GM12878 (cell line): ENCODE measurements around the gene CD200R1L. TPM values are rescaled to one million over a fixed set of nuclear protein-coding genes. Genes with fewer than 3 reads are reported as not detected.

Experiments
- ATAC-seq: fragments of 200-7000 bp; cut with Tn5 transposase; 3 replicates; pipeline ENCODE4 v1.9.1; 2020; ENCODE audit warnings: mild to moderate bottlenecking, moderate library complexity
- BruUV-seq: library from RNA; stranded (reverse); fragments of 400-500 nt; replicated peaks from 2 replicates; lab custom pipeline; 2021; lab: Mats Ljungman, UMichigan
- CTCF ChIA-PET: fragments of 300-600 bp; sonication (Branson Sonifier 250); formaldehyde crosslinking; extraction: SDS; loops from one replicate; lab custom pipeline; 2021; ENCODE audit warnings: inconsistent platforms; lab: Yijun Ruan, JAX
- POLR2A ChIA-PET: fragments of 350-600 bp; formaldehyde crosslinking; extraction: SDS; loops from one replicate; lab custom pipeline; 2021; ENCODE audit warnings: inconsistent platforms; lab: Charles Lee
- RAD21 ChIA-PET: fragments of 300-600 bp; sonication (Branson Sonifier 250); formaldehyde crosslinking; loops from one replicate; lab custom pipeline; 2023; ENCODE audit warnings: antibody characterized with exemption; ENCODE audit not compliant: unreplicated experiment; lab: Charles Lee
- SMC1A ChIA-PET: fragments of 300-600 bp; sonication (Branson Sonifier 250); formaldehyde crosslinking; loops from one replicate; lab custom pipeline; 2023; ENCODE audit not compliant: unreplicated experiment, uncharacterized antibody; lab: Charles Lee
- DNase-seq: peaks from one replicate; pipeline ENCODE4 v3.0.0-alpha.2; 2011; ENCODE audit warnings: low read depth, low spot score
- FAIRE-seq: peaks from 3 replicates; lab custom pipeline; 2011; peaks lifted over from hg19 to GRCh38; lab: Jason Lieb, UNC
- H2AFZ ChIP-seq: 2 replicates; pipeline ENCODE4 v1.6.0; 2011; ENCODE audit warnings: low read depth, low read length, control low read depth; ENCODE audit not compliant: control insufficient read depth
- H3K27ac ChIP-seq: 2 replicates; pipeline ENCODE4 v1.5.1; 2011; ENCODE audit warnings: control low read depth; ENCODE audit not compliant: control insufficient read depth, insufficient read depth
- H3K27me3 ChIP-seq, 2 experiments: replicated peaks in 1 of 2; 2 replicates each; pipeline versions ENCODE4 v1.6.0 to v1.6.1; 2011; ENCODE audit warnings: low read length in 1 of 2; ENCODE audit not compliant: control insufficient read depth in 2 of 2, insufficient read depth in 2 of 2
- H3K36me3 ChIP-seq, 2 experiments: 2 replicates each; pipeline ENCODE4 v1.5.1; 2011; ENCODE audit warnings: low read length in 1 of 2; ENCODE audit not compliant: control insufficient read depth in 2 of 2, insufficient read depth in 2 of 2
- H3K4me1 ChIP-seq: 2 replicates; pipeline ENCODE4 v1.6.1; 2011; ENCODE audit warnings: mild to moderate bottlenecking, low read length, moderate library complexity, mixed read lengths; ENCODE audit not compliant: control insufficient read depth, insufficient read depth
- H3K4me2 ChIP-seq: 2 replicates; pipeline ENCODE4 v1.6.0; 2011; ENCODE audit warnings: control low read depth; ENCODE audit not compliant: control insufficient read depth, insufficient read depth
- H3K4me3 ChIP-seq: fragments of 200-600 bp; sonication (generic); 2 replicates; pipeline ENCODE4 v1.5.1; 2016
- H3K79me2 ChIP-seq: 2 replicates; pipeline ENCODE4 v1.6.0; 2011; ENCODE audit warnings: low read length; ENCODE audit not compliant: control insufficient read depth, insufficient read depth
- H3K9ac ChIP-seq: 2 replicates; pipeline ENCODE4 v1.8.0; 2011; ENCODE audit warnings: low read length, control low read depth, mixed read lengths; ENCODE audit not compliant: control insufficient read depth, insufficient read depth
- H3K9me3 ChIP-seq: replicated peaks from 3 replicates; pipeline ENCODE4 v1.5.1; 2011; ENCODE audit warnings: mild to moderate bottlenecking, low read length; ENCODE audit not compliant: control insufficient read depth, insufficient read depth
- H4K20me1 ChIP-seq: 2 replicates; pipeline ENCODE4 v1.6.0; 2011; ENCODE audit not compliant: control insufficient read depth, insufficient read depth
- BACH1 ChIP-seq: fragments of 450-650 bp; IDR thresholded peaks from 2 replicates; pipeline ENCODE4 v1.6.1; 2017; ENCODE audit warnings: mild to moderate bottlenecking, borderline replicate concordance
- FOXK2 ChIP-seq: fragments of 450-650 bp; IDR thresholded peaks from 2 replicates; pipeline ENCODE4 v1.6.1; 2017; ENCODE audit warnings: mild to moderate bottlenecking, moderate library complexity
- JUND ChIP-seq: IDR thresholded peaks from 2 replicates; pipeline ENCODE4 v1.6.1; 2012; ENCODE audit warnings: low read depth, mild to moderate bottlenecking, low read length, improper control_type of control experiment, moderate library complexity
- ZNF24 ChIP-seq: fragments of 450-650 bp; IDR thresholded peaks from 2 replicates; pipeline ENCODE4 v1.6.1; 2017; ENCODE audit warnings: antibody characterized with exemption, mild to moderate bottlenecking
- WGBS: methylation state at CpG from one replicate; pipeline ENCODE4 v1.1.6; 2016; ENCODE audit warnings: low lambda C conversion rate; ENCODE audit not compliant: insufficient replicate concordance, insufficient coverage; ENCODE audit errors: missing lambda C conversion rate; 5-methylcytosine and 5-hydroxymethylcytosine counted together
- in situ Hi-C: fragments of 300-500 bp; cut with MboI; formaldehyde crosslinking; loops from 9 replicates; pipeline ENCODE4 v1.14.3; 2018; ENCODE audit warnings: mixed read lengths
- intact Hi-C: fragments of 100-400 bp; cut with micrococcal nuclease; formaldehyde crosslinking; loops from one replicate; pipeline ENCODE4 v1.14.2; 2022; ENCODE audit not compliant: unreplicated experiment
- polyA plus RNA-seq, 11 experiments: library from polyadenylated mRNA; depleted of rRNA in 4 of 11; unstranded in 6 of 11; stranded (reverse) in 5 of 11; fragments of >200 nt; fragmentation: Nextera tagmentation in 4 of 11; fragmentation: Illumina TruSeq in 1 of 11; extraction: Ambion mirVana in 4 of 11; extraction: Trizol in 1 of 11; gene quantifications; 1 replicate in 1 of 11; 2 replicates in 10 of 11; pipeline versions ENCODE4 v1.2.1 to v1.2.3, GENCODE V29; 2011 to 2016; ENCODE audit warnings: inconsistent platforms in 2 of 11, missing spikeins in 2 of 11, low read depth in 1 of 11
- total RNA-seq, 4 experiments: library from RNA; depleted of rRNA in 3 of 4; stranded (reverse); fragments of >200 nt in 3 of 4; fragmentation: Illumina TruSeq in 1 of 4; extraction: Trizol in 1 of 4; gene quantifications; 2 replicates each; pipeline versions ENCODE4 v1.2.1 to v1.2.3, GENCODE V29; 2013 to 2021
- TF ChIP-seq, protein P1 (sequence below): fragments of 450-650 bp; IDR thresholded peaks from 2 replicates; pipeline ENCODE4 v1.6.1; 2016; ENCODE audit warnings: mild to moderate bottlenecking

The CD200R1L gene
- total and polyA plus RNA-seq, 10 of the 15 experiments (the other 5 are each of a cell fraction or from before 2014, with no cell fraction given), result 0.41 TPM; not detected in 9

DNA sequence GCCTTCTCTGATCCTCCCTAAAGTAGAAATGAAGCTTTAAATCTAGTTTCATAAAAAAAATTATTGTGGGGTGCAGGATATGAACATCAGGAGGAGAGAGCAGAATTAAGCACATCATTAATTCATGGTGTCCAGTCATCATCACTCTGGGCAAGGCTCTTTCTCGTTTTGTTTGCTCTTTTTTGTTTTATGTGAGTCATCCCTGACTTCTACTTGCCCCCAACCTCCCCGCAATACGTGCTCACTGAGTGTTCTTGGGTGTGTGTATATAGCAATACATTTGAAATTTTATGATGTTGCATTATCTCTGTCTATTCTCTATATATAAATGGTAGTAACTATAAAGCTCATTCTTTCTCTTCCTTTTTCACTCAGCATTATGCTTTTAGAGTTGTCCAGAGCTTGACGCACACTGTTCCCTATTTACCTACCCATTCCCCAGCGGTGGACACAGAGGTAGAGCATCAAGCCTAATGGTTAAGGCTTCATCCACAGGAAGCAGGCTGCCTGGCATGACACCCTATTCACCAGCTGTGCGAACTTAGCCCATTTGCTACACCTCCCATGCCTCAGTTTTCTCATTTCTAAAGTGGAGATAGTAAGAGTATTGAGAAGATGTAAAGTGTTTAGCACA lies 72.3 kb downstream of the CD200R1L start:
- ATAC-seq, result no peak
- POLR2A ChIA-PET, result interaction anchor here (0.6 to 0.7 kb wide), 3 partner anchors 14 to 871 kb away, joined by 3 to 5 read pairs (median 3); no protein-coding TSS in a partner anchor
- Histone ChIP-seq H3K27ac (no peak overlapping the region), H3K9ac (no peak overlapping the region), H3K36me3 (no peaks in the 10 kb centered on the region), H3K27me3 (no peaks in the 10 kb centered on the region), H3K9me3 (no peaks in the 10 kb centered on the region), H4K20me1 (no peaks in the 10 kb centered on the region), H3K4me2 (peak overlapping the region; percentile 30; the same call in 1 of the 2 replicates), H3K4me1 (0 out of 2 replicates have a peak, but pooled peaks cover 5% of the 10 kb centered on the region), H2AFZ (no peak overlapping the region), H3K79me2 (no peaks in the 10 kb centered on the region), H3K4me3 (no peak overlapping the region)
- RAD21 ChIA-PET, result interaction anchor here (0.8 to 1.4 kb wide), 5 partner anchors 15 to 244 kb away, joined by 3 to 5 read pairs (median 3); no protein-coding TSS in a partner anchor
- no peak for FAIRE-seq
- WGBS, result 61% methylated on average over 6 of the region's 6 CpGs
- CTCF ChIA-PET, result interaction anchor here (0.7 to 1.5 kb wide), 6 partner anchors 25 to 213 kb away, joined by 3 to 7 read pairs (median 4); no protein-coding TSS in a partner anchor
- SMC1A ChIA-PET, result interaction anchor here (1.0 to 2.3 kb wide), 7 partner anchors 29 to 244 kb away, joined by 3 to 9 read pairs (median 3); no protein-coding TSS in a partner anchor
- no TSS peak for BruUV-seq
- in situ Hi-C loops (no loop called here), intact Hi-C loops (no loop called here)
- DNase-seq, result no peak
- TF ChIP-seq, protein P1, sequence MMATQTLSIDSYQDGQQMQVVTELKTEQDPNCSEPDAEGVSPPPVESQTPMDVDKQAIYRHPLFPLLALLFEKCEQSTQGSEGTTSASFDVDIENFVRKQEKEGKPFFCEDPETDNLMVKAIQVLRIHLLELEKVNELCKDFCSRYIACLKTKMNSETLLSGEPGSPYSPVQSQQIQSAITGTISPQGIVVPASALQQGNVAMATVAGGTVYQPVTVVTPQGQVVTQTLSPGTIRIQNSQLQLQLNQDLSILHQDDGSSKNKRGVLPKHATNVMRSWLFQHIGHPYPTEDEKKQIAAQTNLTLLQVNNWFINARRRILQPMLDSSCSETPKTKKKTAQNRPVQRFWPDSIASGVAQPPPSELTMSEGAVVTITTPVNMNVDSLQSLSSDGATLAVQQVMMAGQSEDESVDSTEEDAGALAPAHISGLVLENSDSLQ, result no peak
- 0 out of 2 replicates have a peak, but pooled peaks have one; percentile 16 for TF ChIP-seq ZNF24
- TF ChIP-seq FOXK2, result no peak
- no peak for TF ChIP-seq JUND
- TF ChIP-seq BACH1, result no peak
